Amniotic epithelial cell (primary cell): ENCODE data around the gene OPCML.

Experiments
- DNase-seq: peaks from one replicate; pipeline ENCODE4 v3.0.0-alpha.2; 2010; ENCODE audit warnings: low read depth

OPCML gene

DNA sequence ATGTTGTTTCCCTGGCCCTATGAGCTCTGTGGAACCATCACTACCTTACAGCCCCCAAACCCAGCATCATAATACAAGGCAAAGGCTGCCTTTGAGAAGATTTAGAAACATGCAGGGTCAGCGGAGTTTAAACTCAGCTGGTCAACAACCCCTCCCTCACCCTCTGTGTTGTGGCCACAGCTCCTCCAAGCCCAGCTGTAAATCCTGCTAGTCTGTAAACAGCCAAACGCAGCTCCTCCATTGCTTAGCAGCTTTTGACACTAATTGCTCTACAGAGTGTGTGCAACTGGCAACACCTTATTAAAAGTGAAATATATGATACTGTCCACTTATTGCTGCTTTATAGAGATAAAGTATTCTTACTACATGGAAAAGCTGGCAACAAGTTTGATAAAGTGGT, 29.1 kb downstream of the OPCML start:
- DNase-seq, result no peak

DNA sequence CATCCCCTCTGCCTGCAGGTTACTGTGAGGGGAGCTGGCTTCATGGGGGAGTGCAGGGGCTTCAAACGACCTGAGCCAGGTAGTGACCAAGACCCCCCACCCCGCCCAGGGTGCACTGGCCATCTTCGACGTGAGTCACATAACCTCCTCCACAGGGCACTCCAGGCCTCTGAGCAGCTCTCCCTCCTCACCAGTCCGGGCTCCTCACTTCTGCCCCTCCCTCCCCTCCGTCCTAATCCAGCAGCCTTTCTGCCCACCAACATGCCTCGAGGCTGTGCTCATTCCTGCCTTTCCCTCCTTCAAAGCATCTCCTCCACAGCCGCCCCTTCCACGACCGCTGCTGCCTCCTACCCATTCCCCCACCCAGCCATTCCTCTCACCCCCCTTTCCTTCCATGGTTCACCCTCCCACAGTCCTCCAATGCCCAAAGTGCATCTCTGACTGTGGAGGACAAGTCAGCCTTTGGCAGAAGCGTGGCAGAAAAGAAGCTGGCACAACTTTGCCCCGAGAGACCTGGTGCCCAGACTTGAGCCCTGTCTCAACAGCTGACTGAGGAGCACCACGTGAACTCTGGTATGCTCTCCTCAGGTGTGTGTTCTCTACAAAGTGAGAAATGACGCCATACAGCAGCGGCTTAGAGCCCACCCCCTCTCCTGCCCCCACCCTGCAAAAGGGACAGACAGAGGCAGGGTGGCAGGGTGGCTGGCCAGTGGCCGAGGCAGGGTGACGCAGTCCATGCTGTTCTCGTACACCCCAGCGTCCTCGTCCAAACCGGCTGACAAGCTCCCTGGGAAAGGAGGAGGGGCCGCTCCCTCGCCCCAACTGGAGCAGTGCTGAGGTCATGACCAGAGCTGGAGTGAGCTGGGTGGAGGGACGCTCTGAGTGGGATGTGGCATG, 30.4 kb downstream of the OPCML start:
- DNase-seq, result no peak

DNA sequence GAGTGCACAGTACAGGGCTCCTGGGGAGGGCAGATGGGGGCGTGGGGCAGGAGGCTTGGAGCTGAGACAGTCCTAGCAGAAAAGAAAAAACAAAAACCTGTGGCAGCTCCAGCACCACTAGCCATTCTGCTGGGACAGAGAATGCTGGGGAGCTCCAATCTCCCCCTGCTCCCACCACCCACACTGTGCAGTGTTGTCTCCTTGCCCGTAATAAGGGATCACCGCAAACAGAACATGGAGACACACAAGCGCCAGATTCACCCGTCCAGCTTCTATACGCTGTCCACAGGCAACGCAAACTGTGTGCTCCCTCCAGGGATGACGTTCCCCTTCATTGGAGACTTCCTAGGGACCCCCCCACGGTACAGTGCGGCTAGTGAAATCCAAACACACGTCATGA, 31.4 kb downstream of the OPCML start:
- DNase-seq, result no peak

DNA sequence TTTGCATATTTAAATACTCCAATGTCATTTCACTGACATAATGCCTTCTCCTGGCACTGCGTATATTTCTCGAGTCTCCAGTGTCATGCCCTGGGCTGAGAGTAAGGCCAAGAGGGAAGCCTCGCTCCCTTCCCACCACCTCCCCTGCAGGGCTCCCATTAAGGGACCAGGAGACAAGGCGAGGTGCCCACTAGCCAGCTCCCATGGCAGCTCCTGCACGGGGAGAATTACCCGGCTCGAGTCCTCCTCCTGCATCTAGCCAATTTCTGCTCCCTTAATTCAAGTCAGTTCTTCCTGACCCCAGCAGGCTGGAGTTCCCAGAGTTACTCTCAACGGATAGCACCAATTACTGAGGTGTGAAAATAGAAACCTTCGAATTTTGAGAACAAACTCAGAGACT, 31.9 kb downstream of the OPCML start:
- DNase-seq, result no peak

DNA sequence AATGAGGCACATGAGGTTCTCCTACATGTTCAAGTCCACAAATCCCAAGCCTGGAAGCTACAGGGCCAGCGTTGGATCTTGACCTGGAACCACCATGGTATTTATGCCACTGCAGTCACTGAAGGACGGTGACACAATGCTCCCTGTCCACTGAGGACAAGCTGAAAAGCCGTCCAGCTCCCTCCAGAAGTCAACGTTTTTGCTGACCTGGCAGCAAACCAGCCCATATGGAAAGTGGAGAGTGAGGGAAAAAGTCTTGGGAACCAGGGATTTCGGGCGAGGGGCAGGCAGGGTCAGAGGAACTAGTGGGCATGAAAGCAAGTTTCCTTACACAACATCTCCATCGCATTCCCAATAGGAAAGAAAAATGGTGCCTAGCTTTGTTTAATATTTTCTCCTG, 33.3 kb downstream of the OPCML start:
- no peak for DNase-seq

DNA sequence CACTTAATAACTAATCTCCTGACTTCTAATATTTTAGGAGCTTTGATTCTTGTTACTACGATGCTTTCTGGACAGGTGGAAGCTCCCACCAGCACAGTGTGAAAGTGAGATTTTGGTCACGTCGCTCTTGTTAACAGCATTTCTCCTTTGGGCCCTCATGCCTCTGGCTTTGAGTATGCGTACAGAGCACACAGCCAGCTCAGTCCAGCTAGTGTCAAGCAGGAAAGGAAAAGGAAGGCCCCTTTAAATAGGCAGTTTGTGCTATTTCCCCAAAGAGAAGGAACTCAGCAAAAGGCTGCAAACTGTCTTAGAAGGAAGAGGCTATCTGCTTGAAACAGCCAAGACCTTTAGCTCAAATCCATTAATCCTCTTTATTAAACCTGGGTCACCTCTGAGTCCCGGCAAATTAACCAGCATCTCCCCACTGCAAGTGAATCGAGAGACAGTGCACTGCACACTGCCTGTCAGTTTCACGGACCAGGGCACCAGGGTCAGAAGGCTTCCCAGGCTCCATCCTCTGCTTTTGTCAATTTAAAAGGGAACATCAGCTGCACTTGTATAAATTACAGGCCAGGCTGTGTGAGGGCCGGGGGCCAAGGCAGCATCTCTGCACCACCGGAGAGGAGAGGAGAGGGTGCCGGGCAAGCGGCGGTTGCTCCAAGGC, 34.7 kb downstream of the OPCML start:
- no peak for DNase-seq

DNA sequence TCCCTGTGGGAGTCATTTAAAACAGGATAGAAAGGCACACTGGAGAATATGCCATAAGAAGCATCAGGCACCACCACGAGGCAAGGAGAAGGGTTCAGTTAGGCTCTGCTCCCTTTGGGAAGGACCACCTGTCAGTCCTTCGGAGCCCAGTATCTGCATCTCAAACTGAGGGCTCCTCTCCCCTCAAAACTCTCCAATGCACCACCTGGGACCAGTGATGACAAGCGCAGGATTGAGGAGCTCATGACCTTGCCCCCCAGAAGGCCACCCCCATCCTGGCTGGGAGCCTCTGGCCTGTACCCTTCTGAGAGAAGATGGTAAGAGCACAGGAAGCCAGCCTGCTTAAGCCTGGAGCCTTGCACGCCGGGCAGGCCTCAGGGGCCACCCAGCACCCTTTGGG, 39.4 kb downstream of the OPCML start:
- DNase-seq, result no peak

DNA sequence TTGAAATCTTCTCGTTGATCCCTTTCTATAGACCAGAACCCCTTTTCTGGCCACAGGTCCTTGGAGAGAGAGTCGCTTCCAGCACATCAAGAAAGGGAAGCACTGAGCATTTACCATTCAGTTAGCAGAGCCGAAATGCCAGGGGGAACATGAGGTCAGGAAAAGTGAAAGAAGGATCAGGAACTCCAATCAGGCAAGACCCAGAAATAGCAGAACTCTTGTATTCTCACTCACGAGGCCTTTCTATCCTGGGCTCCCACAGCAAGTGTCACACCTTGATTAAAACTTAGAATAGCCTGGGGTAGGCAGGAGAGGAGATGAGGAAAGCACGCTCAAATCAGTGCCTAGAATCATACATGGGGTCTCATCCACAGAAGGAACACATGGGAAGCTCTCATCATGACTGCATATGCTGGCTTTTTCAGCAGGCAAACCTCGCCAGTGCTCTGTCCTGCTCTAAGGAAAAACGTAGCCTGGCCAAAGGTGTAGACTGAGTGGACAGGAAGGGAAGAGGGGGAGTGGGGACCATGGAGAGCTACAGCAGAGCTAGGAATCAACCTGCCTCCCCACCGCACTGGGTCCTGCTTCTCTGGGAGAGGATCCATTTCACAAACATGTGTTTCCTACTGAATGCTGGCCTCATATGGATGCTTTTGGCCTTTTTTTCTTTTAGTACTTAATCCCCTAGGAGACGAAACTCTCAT, 40.5 kb downstream of the OPCML start:
- DNase-seq, result no peak

DNA sequence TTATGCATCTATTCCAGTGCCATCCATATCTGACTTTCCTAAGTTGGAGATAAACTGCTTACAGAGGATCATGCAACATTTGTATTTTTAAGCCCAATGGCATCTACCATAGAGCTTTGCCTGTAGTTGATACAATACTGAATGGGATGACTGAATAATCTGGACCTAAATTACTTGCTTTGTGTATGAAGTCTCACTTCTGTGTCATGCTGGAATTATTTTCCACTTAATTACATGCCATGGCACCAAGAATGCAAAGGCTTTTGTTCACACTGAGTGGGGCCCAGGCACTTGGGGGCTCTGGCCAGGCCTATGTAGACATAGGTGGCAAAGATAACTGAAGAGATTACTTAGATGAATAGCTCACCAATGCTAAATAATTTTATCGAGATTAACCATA, 51.6 kb downstream of the OPCML start:
- DNase-seq, result no peak

DNA sequence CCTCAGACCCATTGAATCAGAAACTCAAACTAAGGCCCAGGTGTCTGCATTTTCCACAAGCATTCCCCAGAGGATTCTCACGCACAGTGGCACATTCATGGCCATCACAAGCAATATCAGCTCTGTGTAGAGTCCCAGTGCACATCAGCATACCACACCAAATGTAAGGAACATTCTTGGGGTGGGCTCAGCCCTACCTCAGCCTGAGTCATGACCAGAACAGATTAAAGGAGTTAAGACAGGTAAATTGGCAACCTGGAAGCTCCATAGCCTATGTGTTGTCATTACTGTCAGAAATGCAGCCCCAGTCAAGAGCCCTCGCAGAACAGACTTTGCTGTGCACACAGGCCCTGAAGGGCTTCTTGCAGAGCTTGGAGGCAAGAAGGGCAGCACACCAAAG, 53.1 kb downstream of the OPCML start:
- no peak for DNase-seq

DNA sequence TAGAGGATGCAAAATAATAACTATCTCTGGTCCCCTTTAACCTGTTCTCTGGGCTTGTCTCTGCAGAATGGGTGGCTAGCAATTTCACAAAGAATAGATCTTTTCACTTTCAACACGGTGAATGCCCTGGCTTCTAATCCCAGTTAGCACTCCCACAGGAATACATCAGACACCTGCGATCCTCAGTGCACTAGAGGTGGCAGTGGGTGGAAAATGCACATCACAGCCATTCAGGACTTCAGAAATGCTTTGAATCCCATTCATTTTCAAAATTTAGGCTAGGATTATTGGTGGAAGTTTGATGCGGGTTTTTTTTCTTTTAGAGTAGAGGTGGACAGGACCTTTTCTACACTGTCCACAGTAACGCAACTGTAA, 55.1 kb downstream of the OPCML start:
- no peak for DNase-seq

DNA sequence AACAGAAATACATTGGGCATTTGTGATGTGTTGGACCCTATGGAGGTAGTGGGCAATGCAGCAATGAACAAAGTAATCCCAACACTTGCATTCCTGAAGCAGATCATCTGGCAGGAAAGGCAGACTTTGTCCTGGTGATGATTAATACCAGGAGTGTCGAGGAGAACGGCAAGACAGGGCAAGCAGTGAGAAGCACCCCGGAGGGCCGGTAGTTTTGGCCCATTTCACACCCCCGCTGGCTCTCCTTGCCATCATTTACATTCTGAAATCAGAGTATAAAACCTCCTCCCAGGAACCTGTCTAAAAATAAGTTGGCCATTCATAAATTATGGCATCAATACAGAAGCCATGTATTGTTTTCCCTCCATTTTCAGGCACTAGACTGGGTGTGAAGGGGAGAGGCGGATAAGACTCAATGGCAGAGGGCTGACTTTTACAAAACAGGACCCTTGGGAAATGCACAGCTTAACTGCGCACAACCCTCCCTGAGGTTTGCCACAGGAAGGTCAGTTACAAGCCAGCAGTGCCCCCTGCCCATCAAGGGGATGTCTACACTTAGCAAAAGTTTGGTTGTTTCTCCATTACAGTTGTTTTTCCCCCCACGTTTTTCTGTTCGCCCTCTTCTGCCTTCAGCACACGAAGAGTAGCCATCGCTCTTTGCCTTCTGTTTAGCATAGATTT, 55.6 kb downstream of the OPCML start:
- no peak for DNase-seq

DNA sequence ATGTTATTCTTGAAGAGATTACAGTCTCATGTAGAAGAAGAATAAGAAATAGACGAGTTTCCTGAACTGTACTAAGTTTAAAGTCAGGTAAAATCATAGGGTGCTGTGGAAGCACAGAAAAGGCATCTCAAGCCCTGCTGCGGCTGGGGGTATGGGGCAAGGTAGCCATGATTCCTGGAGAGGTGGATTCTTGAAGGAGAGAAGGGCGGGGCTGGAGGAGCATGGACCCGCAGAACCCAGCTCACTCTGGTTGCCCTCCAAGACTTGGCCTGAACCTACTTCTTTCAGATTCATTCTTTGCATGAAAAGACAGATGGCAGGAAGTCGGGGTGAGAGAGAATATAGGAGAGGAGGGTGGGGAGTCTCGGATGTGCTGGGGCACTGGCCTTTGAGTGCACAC, 57.8 kb downstream of the OPCML start:
- no peak for DNase-seq

DNA sequence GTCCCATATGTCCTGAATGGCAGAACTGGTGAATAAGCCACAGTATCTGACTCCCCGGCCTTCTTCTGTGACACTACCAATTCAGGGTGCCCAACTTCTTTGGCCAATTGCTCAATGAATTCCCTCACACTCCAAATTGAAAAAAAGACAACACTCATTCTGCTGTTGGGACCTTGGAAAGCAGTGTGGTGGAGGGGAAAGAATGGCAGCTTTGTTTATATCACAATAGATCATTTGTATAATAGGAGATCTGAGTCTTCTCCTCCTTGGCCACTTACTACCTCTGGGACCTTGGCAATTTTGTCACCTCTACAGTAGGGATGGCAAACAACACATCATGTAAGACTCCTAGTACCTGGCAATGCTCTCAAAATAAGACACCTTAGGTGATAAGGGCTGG, 64.6 kb downstream of the OPCML start:
- no peak for DNase-seq

DNA sequence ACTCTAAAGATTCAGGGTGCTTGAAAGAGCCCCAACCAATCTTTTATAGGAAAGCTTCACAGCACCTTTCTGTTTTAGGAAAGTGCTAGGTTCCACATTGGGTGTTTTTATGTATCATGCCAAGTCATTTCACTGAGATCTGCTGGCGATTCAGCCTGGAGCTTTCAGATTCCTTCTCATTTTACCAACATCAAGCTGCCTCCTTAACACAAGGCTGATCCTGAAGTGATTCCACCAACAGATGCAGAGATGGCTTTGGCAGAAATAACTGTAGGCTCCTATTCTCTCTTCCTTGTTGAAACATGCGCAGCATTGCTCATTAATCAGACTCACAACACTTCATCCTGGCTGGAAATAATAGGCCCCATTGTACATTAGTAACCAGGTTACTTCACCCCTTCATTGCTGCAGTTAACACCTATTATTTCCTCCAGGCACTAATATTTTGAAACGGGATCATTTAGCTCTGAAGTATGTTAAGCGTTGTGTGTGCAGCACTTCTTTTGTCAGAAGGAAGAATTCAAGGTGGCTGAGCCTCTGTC, 89.0 kb downstream of the OPCML start:
- DNase-seq, result no peak

DNA sequence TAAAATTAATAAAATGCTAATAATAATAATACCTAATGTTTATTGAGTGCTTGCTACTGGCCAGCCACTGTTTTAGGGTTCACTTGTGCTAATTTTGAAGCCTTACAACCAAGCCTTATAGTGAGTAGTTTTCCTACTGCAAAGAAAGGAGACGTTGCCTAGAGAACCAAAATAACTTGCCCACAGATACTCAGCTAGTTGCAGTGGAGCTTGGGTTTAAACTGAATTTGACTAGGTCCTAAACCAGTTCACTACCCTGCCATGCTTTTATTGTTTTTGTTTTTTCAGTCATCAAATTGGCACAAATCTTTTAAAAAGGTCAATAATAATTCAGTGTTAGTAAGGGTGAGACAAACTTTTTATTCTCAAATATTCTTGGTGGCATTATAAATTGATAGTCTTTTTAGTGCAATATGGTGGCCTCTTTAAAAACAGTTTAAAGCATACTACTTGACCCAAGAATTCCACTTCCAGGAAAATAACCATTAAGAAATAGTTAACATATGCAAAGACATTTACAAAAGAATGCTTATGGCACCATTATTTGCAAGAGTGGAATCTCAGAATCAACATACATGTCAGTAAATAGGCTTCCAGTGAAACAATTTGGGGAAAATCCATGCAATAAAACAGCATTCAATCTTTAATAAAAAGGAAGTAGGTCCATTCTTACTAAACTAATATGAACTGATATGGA, 90.2 kb downstream of the OPCML start:
- DNase-seq, result no peak

DNA sequence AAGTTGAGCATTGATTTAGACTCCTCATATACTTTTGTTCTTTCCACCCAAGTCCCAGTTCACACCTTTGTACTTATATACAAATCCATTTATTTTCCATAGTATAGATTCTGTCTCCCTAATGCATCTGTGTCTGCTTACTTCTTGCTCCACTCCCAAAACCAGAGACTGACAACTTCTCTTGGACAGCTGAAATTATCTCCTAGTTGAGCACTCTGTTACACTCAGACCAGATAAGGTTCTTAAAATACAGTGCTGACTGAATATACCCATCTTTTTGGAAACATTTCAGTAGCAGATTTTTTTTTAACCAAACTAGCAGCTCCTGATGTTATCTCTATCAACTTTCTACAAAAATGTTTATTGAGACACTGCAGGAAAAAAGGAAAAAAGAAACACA, 106.3 kb downstream of the OPCML start:
- DNase-seq, result no peak

DNA sequence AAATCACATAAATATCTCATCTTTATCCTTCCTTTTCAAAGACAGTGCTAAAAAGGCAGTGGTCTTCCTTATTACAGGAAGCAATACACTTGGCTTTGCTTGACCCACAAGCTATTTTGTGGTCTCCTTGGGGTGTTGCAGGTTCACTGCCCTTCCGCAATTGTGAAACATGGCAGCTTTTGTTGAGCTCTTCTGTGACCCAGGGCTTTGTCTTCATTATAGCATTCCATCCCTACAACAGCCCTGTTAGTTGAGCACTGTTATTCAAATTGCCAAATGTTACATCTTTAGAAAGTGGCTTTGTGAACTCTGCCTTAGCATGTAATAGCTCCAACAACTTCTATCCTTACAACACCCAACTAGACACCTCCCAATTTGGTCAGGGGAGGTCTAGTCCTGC, 107.1 kb downstream of the OPCML start:
- DNase-seq, result no peak

DNA sequence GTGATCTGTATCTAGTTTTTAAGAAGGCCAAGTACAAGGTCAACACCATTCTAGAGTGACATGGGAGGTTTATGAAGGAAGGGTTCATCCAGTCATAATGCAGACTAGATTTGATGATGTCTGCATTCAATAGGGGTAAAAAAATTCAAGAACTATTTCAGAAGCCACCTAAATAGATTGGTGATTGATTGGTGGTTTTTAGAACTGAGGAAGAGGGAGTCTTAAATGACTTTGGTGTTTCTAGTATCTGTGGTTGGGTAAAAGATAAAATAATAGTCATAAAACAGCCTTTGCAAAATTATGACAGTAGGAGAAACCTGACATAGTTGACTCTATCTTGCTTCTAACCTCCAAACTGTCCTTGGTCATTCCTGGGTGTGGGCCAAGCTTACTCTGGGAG, 114.1 kb downstream of the OPCML start:
- no peak for DNase-seq

DNA sequence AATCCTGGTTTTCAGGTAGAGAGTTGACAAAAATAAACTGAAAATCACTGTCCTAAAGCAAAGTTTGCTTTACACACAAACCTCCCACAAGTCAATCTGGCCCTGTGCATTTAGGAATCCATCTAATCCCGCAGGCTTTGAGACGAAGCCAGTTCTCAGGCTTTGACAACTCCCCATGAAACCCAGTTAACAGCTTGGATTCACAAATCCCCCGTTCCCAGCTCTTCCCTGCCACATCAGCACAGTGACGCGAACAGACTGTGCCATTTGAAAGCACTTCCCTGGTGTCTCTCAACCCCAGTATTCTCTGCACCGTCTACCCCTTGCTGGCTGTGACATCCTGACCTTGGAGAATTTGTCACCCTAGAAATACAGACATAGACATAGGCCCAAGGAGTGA, 117.8 kb downstream of the OPCML start:
- no peak for DNase-seq

DNA sequence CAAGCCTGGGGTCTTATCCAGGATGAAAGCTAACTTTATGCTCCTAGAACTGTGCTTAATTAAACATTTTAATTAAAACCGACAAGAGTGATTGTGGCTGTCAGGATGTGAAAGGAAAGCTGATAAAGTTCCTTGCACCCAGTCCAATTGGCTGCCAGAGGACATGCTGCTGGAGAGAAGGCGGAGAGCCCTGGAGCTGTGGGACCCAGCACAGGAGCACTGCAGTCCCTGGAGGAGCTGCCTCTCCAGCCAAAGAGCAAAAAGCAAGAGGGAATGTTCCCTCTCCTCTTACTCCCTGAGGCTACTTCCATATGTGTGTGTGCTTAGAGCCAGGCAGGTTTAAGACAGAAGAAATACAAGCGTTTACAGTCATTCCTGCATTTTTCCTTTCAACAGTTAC, 118.6 kb downstream of the OPCML start:
- no peak for DNase-seq

DNA sequence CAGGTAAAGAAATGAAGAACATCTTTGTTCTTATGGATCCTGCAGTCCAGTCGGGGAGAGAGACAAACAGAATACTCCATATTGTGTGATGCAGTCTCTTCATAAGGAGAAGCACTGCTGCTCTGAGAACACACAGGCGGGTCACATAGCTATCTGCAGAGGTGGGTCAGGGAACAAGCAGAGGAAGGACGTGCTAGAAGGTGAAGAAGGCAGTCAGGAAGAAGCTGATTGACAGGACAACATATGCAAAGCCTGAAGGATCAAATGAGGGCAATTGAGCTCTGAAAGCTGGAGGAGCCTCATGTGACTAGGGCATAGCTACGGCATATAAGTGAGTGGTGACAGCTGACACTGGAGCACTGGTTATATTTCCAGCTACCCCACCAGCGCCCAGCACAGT, 122.5 kb downstream of the OPCML start:
- DNase-seq, result no peak
